GM12878 (cell line): Measurements from ENCODE around the gene FBXW12. TPM values are rescaled to one million over a fixed set of nuclear protein-coding genes. Genes with fewer than 3 reads are reported as not detected.

ENCODE experiments used
- CBX3 ChIP-seq: fragments of 200-600 bp; sonication (generic); IDR thresholded peaks from 2 replicates; pipeline ENCODE4 v1.6.1; 2016; ENCODE audit warnings: low read depth, borderline replicate concordance
- CEBPB ChIP-seq, 2 experiments: fragments of 150-350 bp in 1 of 2; IDR thresholded peaks; 2 replicates each; pipeline ENCODE4 v1.6.1; 2012 to 2014; ENCODE audit warnings: low read depth in 2 of 2, low read length in 2 of 2, borderline replicate concordance in 1 of 2, inconsistent platforms in 1 of 2
- CEBPZ ChIP-seq: fragments of 150-350 bp; IDR thresholded peaks from 2 replicates; pipeline ENCODE4 v1.6.1; 2016; ENCODE audit warnings: low read depth, low read length
- RBBP5 ChIP-seq: fragments of 200-600 bp; sonication (generic); conservative IDR thresholded peaks from 2 replicates; pipeline ENCODE4 v1.6.1; 2016
- REST ChIP-seq: IDR thresholded peaks from 2 replicates; pipeline ENCODE4 v1.6.1; 2012; ENCODE audit warnings: mild to moderate bottlenecking, low read depth, low read length
- RUNX3 ChIP-seq: IDR thresholded peaks from 2 replicates; pipeline ENCODE4 v1.6.1; 2012; ENCODE audit warnings: low read length, inconsistent platforms
- SMAD5 ChIP-seq: IDR thresholded peaks from 2 replicates; pipeline ENCODE4 v1.6.1; 2016; ENCODE audit warnings: antibody characterized with exemption, low read depth
- polyA plus RNA-seq, 11 experiments: library from polyadenylated mRNA; depleted of rRNA in 4 of 11; unstranded in 6 of 11; stranded (reverse) in 5 of 11; fragments of >200 nt; fragmentation: Nextera tagmentation in 4 of 11; fragmentation: Illumina TruSeq in 1 of 11; extraction: Ambion mirVana in 4 of 11; extraction: Trizol in 1 of 11; gene quantifications; 1 replicate in 1 of 11; 2 replicates in 10 of 11; pipeline versions ENCODE4 v1.2.1 to v1.2.3, GENCODE V29; 2011 to 2016; ENCODE audit warnings: inconsistent platforms in 2 of 11, missing spikeins in 2 of 11, low read depth in 1 of 11
- total RNA-seq, 4 experiments: library from RNA; depleted of rRNA in 3 of 4; stranded (reverse); fragments of >200 nt in 3 of 4; fragmentation: Illumina TruSeq in 1 of 4; extraction: Trizol in 1 of 4; gene quantifications; 2 replicates each; pipeline versions ENCODE4 v1.2.1 to v1.2.3, GENCODE V29; 2013 to 2021

FBXW12 gene
- total and polyA plus RNA-seq, 10 of the 15 experiments (the other 5 are each of a cell fraction or from before 2014, with no cell fraction given) = 0.04 to 0.18 (median 0.12) TPM; not detected in 4

DNA sequence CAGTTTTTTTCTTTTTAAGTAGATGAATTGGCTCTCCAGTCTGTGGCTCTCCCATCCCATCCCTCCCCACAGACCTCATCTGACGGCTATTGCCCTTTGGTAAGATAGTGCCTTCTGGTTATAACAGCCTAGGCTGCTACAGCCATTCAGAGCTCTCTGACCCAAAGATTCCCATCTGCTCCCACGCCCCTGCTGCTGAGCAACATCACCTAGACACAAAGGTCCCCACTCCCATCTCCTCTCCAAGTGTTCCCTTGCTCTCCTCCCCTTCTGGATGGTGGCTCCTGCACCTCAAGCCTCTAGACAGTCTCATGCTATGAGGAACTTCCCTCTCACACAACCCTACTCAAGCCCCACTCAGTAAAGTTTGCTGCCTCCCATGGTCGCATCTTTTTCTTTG is 23.7 kb downstream of the FBXW12 start (continued):
- TF ChIP-seq REST (no peak), SMAD5 (no peak), RBBP5 (no peak), CEBPZ (no peak), RUNX3 (no peak), CBX3 (no peak), CEBPB (IDR thresholded peaks at IDR 0.05; ENCODE audit: borderline replicate concordance in 1 of 2, low read depth in 2 of 2, low read length in 2 of 2) (no peak)
